HG03442 (cell line): Measurements from ENCODE around the gene ACADVL.

ENCODE experiments used
- ATAC-seq: cut with Tn5 transposase; IDR thresholded peaks from one replicate; pipeline ENCODE4 v1.9.1; 2021; ENCODE audit warnings: mild to moderate bottlenecking, moderate library complexity; ENCODE audit not compliant: unreplicated experiment

The ACADVL gene

GRCh38 chr17:7191069-7191468, 28.7 kb upstream of the ACADVL start:
- no peak for ATAC-seq

GRCh38 chr17:7191571-7192270, 28.0 kb upstream of the ACADVL start:
- ATAC-seq = no peak

- no peak for ATAC-seq
Observed at GRCh38 chr17:7192271-7192937, 27.3 kb upstream of the ACADVL start.

GRCh38 chr17:7195971-7196370, 23.8 kb upstream of the ACADVL start:
- ATAC-seq = no peak

- ATAC-seq = no peak
Observed at GRCh38 chr17:7196651-7197401, 22.9 kb upstream of the ACADVL start.

- no peak for ATAC-seq
Observed at GRCh38 chr17:7203391-7203790, 16.3 kb upstream of the ACADVL start.

- no peak for ATAC-seq
Observed at GRCh38 chr17:7204336-7204735, 15.4 kb upstream of the ACADVL start.

- peak; percentile 80 for ATAC-seq
Observed at GRCh38 chr17:7204828-7205461, 14.8 kb upstream of the ACADVL start.

GRCh38 chr17:7205561-7205960, 14.2 kb upstream of the ACADVL start:
- no peak for ATAC-seq

GRCh38 chr17:7207120-7208001, 12.4 kb upstream of the ACADVL start:
- no peak for ATAC-seq

- no peak for ATAC-seq
Observed at GRCh38 chr17:7208027-7208571, 11.6 kb upstream of the ACADVL start.

GRCh38 chr17:7208754-7209460, 10.8 kb upstream of the ACADVL start:
- no peak for ATAC-seq

- no peak for ATAC-seq
Observed at GRCh38 chr17:7211491-7212273, 8.1 kb upstream of the ACADVL start.

GRCh38 chr17:7213895-7214299, 5.8 kb upstream of the ACADVL start:
- no peak for ATAC-seq

- ATAC-seq = peak; percentile 70
Observed at GRCh38 chr17:7214300-7215135, 5.2 kb upstream of the ACADVL start.

- no peak for ATAC-seq
Observed at GRCh38 chr17:7215136-7215638, 4.6 kb upstream of the ACADVL start.

GRCh38 chr17:7215652-7216180, 4.0 kb upstream of the ACADVL start:
- no peak for ATAC-seq
